Measurements from ENCODE around the gene CD8A. TPM values are rescaled to one million over a fixed set of nuclear protein-coding genes. Genes with fewer than 3 reads are reported as not detected.

CD8A gene
- total RNA-seq, 1 donor from 2014 or later: 0.81 TPM

DNA sequence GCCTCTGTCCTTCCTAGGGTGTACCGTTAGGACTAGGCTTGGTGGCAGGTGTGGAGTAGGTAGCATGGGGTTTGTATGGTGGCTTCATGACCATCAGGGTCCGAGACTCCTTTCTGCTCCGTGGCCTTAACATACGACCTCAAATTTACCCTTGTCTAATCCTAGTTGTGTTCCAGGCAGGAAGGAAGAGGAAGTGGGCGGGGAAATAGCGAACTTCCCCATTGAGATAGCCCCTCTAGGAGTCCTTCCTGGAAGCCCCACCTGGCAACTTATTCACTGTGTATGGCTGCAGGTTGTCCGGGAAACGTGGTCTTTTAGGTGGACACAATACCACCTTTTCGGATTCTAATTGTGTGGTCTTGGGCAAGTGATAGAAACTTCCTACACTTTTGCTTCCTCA, 9.3 kb downstream of the CD8A start:
- DNase-seq (ENCODE audit: low spot score): no peak
- peak; percentile 35 for ATAC-seq

DNA sequence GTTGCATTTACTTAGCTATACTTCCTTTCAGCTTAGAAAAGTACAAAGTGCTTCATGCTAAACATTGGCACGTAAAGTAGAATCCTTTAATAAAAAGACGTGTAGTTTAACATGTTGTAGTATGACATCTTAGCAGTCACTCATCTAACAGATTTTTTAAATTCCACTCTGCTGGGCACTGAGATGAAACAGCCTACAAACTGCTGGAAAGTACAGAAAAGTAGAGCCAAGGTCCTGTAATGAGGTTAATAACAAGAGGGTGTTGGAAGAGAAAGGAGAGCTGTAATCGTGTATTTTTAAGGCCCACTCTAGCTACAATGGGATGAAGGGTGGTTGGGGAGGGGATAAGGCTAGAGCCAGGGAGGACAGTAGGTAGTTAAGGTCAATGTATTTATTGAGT, 10.7 kb downstream of the CD8A start:
- no peak for ATAC-seq
- no peak for DNase-seq (ENCODE audit: low spot score)

GRCh38 chr2:86778957-86779356, 11.8 kb downstream of the CD8A start:
- DNase-seq (ENCODE audit: low spot score) (no peak), ATAC-seq (peak; percentile 22)

GRCh38 chr2:86776532-86776931, 14.2 kb downstream of the CD8A start:
- DNase-seq (ENCODE audit: low spot score) (no peak), ATAC-seq (no peak)

DNA sequence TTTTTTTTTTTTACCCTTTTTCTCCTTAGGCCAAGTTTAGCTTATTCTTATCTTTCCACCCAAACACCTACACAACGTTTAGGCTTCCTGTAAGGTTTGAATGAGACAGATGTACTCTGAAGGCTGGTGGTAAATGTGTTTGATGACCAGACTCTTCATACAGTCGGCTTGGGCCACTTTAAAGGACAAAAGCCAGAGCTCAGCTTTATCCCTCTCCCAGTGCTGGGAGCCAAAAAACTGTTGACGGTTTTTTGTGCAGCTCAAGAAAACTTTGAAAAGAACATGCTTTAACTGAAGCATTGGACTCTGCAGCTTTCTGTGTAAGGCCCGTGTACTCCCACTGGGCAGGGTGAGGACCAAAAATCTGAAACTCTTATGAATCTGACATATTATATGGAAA, 15.4 kb downstream of the CD8A start:
- ATAC-seq: no peak
- no peak for DNase-seq (ENCODE audit: low spot score)

GRCh38 chr2:86774862-86775261, 15.9 kb downstream of the CD8A start:
- DNase-seq (ENCODE audit: low spot score) (no peak), ATAC-seq (no peak)

GRCh38 chr2:86772611-86773010, 18.1 kb downstream of the CD8A start:
- DNase-seq (ENCODE audit: low spot score) (no peak), ATAC-seq (no peak)

DNA sequence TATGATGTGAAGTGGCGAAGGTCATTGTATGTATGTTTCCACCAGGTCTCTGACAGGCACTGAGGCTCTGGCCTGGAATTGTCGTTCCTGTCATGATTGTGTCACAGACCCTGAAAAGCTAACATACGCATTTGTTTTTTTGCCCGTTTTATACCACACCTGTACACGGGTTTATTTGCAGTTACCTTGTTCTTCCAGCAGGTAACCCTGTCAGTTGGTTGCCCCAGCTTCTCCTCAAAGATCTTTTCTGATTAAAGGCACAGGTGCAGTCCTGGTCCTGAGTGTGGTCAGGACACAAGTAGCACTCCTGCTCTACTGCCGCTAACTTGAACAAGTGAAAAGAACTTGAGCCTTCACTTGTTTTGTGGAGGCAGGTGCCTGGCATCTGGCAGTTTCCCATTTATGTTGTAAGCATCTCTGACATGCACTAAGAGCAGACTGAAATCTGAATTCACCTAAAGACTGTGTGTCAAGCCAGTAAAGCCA, 19.9 kb downstream of the CD8A start:
- no peak for ATAC-seq
- no peak for DNase-seq (ENCODE audit: low spot score)

GRCh38 chr2:86769838-86770237, 20.9 kb downstream of the CD8A start:
- ATAC-seq (no peak), DNase-seq (ENCODE audit: low spot score) (no peak)

DNA sequence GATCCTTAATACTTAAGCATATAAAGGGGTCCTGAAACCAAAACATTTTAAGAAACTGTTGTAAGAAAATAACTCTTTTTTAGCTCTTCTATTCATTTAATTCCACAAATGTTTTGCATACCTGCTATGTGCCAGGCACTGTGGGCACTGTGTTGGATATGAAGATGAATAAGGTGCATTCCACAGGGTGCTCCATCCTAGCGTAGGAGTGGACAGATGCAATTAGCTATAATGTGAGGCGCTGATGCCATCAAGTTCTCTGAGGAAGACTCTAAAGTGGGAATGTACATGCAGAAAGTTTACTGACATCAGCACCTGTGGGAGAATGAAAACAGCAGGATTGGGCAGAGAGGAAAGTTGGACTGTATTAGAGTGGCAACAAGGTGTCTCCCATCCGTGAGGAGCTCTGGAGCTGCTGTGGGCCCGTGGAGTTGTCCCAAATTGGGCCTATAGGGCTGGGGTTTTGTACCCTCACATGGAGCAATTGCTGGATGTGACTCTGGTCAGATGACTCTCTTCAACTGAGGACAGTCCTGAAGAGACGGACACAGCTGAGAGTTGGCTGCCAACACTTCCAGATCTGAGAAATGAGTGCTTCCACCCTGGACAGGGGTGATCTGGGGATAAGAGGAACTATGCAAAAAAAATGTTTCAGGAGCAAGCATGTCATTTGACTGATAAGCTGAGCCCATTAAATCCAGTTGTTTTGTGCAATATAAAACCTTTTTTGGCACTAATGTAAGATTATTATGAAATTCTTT, 22.3 kb downstream of the CD8A start:
- no peak for DNase-seq (ENCODE audit: low spot score)
- no peak for ATAC-seq

- peak; percentile 55 for ATAC-seq
- DNase-seq (ENCODE audit: low spot score): no peak
Measured at GRCh38 chr2:86765310-86765695, 25.4 kb downstream of the CD8A start.

GRCh38 chr2:86764661-86765309, 25.9 kb downstream of the CD8A start:
- ATAC-seq: peak; percentile 88
- DNase-seq (ENCODE audit: low spot score): no peak

- no peak for ATAC-seq
- no peak for DNase-seq (ENCODE audit: low spot score)
Measured at GRCh38 chr2:86760371-86760770, 30.3 kb downstream of the CD8A start.

DNA sequence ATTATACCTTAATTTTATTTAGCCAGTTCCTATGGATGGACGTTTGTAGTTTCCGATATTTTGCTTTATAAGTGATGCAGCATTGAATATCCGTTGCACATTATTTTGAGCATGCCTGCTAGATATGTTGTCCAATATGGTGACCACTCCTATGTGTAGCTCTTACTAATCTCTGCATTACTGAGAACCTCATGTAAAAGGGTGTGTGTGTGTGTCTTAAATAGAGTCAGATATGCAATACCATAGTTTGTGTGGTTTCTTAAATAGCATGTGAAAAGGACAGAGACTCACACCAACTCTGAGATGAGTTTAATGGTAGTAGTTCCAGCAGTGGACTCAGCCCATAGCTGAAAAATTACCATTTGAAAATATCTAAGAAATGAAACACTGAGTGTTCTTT, 32.3 kb downstream of the CD8A start:
- ATAC-seq: no peak
- DNase-seq (ENCODE audit: low spot score): no peak

GRCh38 chr2:86753606-86754005, 37.1 kb downstream of the CD8A start:
- DNase-seq (ENCODE audit: low spot score): no peak
- no peak for ATAC-seq

DNA sequence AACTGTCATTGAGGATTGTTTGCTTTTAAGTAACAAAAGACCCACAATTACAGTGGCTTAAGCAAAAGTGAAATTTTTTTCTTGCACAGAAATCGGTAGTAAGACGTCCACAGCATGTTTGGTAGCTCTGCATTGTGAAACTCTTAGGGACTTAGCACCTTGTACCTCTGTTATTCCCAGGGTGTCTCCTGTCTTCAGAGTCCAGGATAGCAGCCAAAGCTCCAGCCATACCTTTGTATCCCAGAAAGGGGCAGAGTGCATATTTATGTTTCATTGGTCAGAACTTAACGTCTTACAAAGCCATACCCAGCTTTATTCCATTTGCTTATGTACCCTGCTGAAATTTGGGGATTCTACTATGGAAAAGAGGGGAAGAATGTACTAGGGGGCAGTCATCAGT, 37.8 kb downstream of the CD8A start:
- DNase-seq (ENCODE audit: low spot score): no peak
- peak; percentile 48 for ATAC-seq

DNA sequence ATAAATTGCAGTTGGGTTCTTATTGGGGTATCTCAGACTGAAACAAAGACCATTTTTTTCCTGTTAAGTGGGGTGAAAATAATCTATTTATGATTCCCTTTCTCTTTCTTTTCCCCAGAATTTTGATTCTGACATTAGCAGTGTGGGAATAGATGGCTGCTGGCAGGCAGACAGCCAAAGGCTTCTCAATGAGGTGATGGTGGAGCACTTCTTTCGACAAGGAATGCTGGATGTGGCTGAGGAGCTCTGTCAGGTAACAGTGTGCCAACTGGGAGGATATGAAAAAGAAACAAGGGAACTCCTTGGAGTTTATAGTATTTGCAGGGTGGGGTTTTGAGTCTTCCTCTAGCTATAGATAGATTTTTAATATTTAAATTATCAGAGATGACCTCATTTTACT, 38.9 kb downstream of the CD8A start:
- DNase-seq (ENCODE audit: low spot score) (no peak), ATAC-seq (no peak)

- DNase-seq (ENCODE audit: low spot score) (no peak), ATAC-seq (no peak)
Measured at GRCh38 chr2:86750240-86750839, 40.4 kb downstream of the CD8A start.

- ATAC-seq (peak; percentile 72), DNase-seq (ENCODE audit: low spot score) (no peak)
Measured at GRCh38 chr2:86747711-86748639, 42.7 kb downstream of the CD8A start.

DNA sequence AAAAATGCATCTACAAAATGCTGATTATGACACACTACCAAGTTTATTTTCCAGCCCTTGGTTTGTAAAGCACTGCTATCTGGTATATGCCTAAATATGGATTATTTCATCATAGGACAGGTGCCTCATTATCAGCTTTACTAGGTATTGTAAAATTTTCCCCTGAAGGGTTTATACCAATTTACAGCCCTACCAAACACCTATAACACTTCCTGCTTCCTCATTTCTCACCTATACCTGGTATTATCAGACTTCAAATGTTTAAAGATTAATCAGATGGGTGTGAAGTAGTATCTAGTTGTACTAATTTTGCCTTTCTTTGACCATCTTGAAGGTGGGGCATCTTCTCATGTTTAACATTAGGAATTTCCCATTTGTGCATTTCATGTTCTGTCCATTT, 43.8 kb downstream of the CD8A start:
- DNase-seq (ENCODE audit: low spot score): no peak

DNA sequence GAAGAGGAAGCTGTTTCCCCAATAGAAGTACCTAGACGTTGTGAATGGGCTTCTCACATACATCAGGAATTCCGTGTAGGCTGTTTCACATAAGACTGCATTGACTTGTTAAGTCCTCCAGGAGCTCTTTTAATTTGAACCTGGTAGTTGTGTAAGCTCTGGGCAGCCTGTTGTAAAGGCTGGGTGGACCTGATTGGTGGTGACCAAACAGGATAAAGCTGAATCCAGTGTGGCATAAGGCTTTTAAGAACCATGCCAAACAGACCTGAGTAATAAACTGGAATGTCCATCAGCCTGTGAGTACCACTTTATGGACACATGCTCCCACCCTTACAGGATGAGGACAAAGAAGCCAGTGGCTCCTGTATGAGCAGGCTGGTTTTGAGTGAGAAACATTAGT, 46.6 kb downstream of the CD8A start:
- DNase-seq (ENCODE audit: low spot score) (no peak), ATAC-seq (peak; percentile 18)

More for the DNA sequence above, 43.8 kb downstream of the CD8A start:
- ATAC-seq: no peak

Measured in left lobe of liver (tissue), 2 donors.